Stimulated activated CD4-positive, alpha-beta T cell treated with anti-CD3 and anti-CD28 coated beads, Interleukin-4, amount 100 ng/mL, for 24 hours (primary cell): ENCODE data around the gene STX12.
"Not testable (repeated sequence)": the region's sequence is repeated elsewhere in the genome, so short reads cannot be mapped to it uniquely, and the experiment has no call there.

ENCODE experiments used
- DNase-seq: peaks from one replicate; pipeline ENCODE4 v3.0.0-alpha.2; 2020

The STX12 gene

GRCh38 chr1:27772932-27773825, at the start of gene STX12:
Gene STX12, plus strand, starts transcription at chr1:27773219. Its CDS starts 89 bp downstream, at chr1:27773308.
- DNase-seq: peak; percentile 99

GRCh38 chr1:27724961-27725373, 48.1 kb upstream of the STX12 start:
- no peak for DNase-seq

GRCh38 chr1:27725374-27726172, 47.4 kb upstream of the STX12 start, which contains the start of gene FAM76A:
Gene FAM76A, plus strand, starts transcription at chr1:27725961. Its CDS starts 120 bp downstream, at chr1:27726081.
- DNase-seq: peak; percentile 99

GRCh38 chr1:27726173-27727044, 46.6 kb upstream of the STX12 start:
- peak; percentile 36 for DNase-seq

- no peak for DNase-seq
Measured at GRCh38 chr1:27727126-27727525, 45.9 kb upstream of the STX12 start.

- no peak for DNase-seq
Measured at GRCh38 chr1:27736252-27736651, 36.8 kb upstream of the STX12 start.

- DNase-seq: no peak
Measured at GRCh38 chr1:27741121-27741520, 31.9 kb upstream of the STX12 start.

- DNase-seq: no peak
Measured at GRCh38 chr1:27744556-27744955, 28.5 kb upstream of the STX12 start.

- no peak for DNase-seq
Measured at GRCh38 chr1:27745466-27745865, 27.6 kb upstream of the STX12 start.

GRCh38 chr1:27752360-27752759, 20.7 kb upstream of the STX12 start:
- no peak for DNase-seq

GRCh38 chr1:27755286-27755685, 17.7 kb upstream of the STX12 start:
- no peak for DNase-seq

GRCh38 chr1:27755865-27756264, 17.2 kb upstream of the STX12 start:
- no peak for DNase-seq

- DNase-seq: no peak
Measured at GRCh38 chr1:27759236-27759635, 13.8 kb upstream of the STX12 start.

- no peak for DNase-seq
Measured at GRCh38 chr1:27760426-27760825, 12.6 kb upstream of the STX12 start.

GRCh38 chr1:27762033-27762432, 11.0 kb upstream of the STX12 start:
- DNase-seq: no peak

GRCh38 chr1:27763358-27763757, 9.7 kb upstream of the STX12 start:
- DNase-seq: no peak

- DNase-seq: no peak
Measured at GRCh38 chr1:27770293-27770830, 2.7 kb upstream of the STX12 start.

GRCh38 chr1:27772036-27772931, 735 bp upstream of the STX12 start:
- DNase-seq: no peak

- no peak for DNase-seq
Measured at GRCh38 chr1:27773826-27774445, 917 bp downstream of the STX12 start.

GRCh38 chr1:27774654-27775053, 1.6 kb downstream of the STX12 start:
- DNase-seq: no peak

GRCh38 chr1:27775336-27775735, 2.3 kb downstream of the STX12 start:
- DNase-seq: not testable (repeated sequence)
